B cell (primary cell): Measurements from ENCODE around the gene ARPC5L.

Experiments used
- EZH2 ChIP-seq: IDR thresholded peaks from 2 replicates; pipeline ENCODE4 v1.6.1; 2012; ENCODE audit warnings: borderline replicate concordance, low read depth, mild to moderate bottlenecking, moderate library complexity, low read length; ENCODE audit not compliant: insufficient read depth, poor library complexity, severe bottlenecking
- TF ChIP-seq, protein P1 (sequence below): fragments of 200-600 bp; IDR thresholded peaks from one replicate; pipeline ENCODE4 v1.8.0; 2022; ENCODE audit warnings: antibody characterized with exemption, mild to moderate bottlenecking

DNA sequence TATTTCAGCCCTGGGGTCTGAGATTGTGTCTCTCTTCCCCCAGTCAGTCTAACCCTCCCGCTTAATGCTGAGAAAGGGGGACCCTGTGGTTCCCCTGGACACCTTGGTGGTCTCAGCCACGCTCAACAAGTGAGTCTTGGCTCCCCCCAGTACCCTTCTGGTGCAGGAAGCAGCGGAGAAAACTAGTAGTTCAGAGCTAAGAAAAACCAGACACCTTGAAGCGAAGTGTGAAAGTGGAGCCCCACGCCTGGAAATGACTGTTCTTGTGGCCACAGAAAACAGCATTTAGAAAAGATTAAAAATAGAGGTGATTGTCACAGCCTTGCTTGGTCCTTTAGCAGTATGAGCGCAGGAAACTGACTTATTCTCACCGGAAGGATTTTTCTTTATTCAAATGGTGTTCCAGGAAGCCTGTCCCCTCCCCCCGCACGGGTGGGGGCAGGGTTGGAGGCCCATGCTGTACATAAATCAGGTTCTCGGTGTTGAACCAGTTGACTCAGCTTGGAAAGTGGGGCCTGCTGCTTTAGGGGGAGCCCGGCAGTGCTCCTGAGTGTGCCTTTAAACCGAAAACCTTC, 8.1 kb downstream of the ARPC5L start:
- TF ChIP-seq, protein P1, sequence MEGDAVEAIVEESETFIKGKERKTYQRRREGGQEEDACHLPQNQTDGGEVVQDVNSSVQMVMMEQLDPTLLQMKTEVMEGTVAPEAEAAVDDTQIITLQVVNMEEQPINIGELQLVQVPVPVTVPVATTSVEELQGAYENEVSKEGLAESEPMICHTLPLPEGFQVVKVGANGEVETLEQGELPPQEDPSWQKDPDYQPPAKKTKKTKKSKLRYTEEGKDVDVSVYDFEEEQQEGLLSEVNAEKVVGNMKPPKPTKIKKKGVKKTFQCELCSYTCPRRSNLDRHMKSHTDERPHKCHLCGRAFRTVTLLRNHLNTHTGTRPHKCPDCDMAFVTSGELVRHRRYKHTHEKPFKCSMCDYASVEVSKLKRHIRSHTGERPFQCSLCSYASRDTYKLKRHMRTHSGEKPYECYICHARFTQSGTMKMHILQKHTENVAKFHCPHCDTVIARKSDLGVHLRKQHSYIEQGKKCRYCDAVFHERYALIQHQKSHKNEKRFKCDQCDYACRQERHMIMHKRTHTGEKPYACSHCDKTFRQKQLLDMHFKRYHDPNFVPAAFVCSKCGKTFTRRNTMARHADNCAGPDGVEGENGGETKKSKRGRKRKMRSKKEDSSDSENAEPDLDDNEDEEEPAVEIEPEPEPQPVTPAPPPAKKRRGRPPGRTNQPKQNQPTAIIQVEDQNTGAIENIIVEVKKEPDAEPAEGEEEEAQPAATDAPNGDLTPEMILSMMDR = no peak
- no peak for TF ChIP-seq EZH2
